ENCODE data around the gene RASA2. TPM values are rescaled to one million over a fixed set of nuclear protein-coding genes. Genes with fewer than 3 reads are reported as not detected.

RASA2 gene, protein sequence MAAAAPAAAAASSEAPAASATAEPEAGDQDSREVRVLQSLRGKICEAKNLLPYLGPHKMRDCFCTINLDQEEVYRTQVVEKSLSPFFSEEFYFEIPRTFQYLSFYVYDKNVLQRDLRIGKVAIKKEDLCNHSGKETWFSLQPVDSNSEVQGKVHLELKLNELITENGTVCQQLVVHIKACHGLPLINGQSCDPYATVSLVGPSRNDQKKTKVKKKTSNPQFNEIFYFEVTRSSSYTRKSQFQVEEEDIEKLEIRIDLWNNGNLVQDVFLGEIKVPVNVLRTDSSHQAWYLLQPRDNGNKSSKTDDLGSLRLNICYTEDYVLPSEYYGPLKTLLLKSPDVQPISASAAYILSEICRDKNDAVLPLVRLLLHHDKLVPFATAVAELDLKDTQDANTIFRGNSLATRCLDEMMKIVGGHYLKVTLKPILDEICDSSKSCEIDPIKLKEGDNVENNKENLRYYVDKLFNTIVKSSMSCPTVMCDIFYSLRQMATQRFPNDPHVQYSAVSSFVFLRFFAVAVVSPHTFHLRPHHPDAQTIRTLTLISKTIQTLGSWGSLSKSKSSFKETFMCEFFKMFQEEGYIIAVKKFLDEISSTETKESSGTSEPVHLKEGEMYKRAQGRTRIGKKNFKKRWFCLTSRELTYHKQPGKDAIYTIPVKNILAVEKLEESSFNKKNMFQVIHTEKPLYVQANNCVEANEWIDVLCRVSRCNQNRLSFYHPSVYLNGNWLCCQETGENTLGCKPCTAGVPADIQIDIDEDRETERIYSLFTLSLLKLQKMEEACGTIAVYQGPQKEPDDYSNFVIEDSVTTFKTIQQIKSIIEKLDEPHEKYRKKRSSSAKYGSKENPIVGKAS
- 1.4 TPM for polyA plus RNA-seq (2012; ENCODE audit: low read depth, missing spikeins)

GRCh38 chr3:141486746-141487520 lies at the start of gene RASA2:
TSS of gene RASA2 (plus strand) at chr3:141487027. CDS start at chr3:141487084, 57 bp downstream.
- FAIRE-seq = peak; percentile 78
- no peak for TF ChIP-seq PAX5 (IDR thresholded peaks at IDR 0.05; ENCODE audit: insufficient read depth, low read length, severe bottlenecking)
- TF ChIP-seq POLR2AphosphoS5 (IDR thresholded peaks at IDR 0.05; ENCODE audit: low read depth, low read length) = no peak
- 0 out of 2 replicates have a peak, but pooled peaks have one; percentile 51 for TF ChIP-seq POLR2A (IDR thresholded peaks at IDR 0.05; ENCODE audit: low read depth, low read length)
- TF ChIP-seq TAF1 (IDR thresholded peaks at IDR 0.05; ENCODE audit: low read depth, low read length) = 0 out of 2 replicates have a peak, but pooled peaks have one; percentile 21
- no peak for TF ChIP-seq SPI1 (IDR thresholded peaks at IDR 0.05; ENCODE audit: low read depth, low read length)
- peak; percentile 73 for DNase-seq (ENCODE audit: insufficient read length, low spot score)

DNA sequence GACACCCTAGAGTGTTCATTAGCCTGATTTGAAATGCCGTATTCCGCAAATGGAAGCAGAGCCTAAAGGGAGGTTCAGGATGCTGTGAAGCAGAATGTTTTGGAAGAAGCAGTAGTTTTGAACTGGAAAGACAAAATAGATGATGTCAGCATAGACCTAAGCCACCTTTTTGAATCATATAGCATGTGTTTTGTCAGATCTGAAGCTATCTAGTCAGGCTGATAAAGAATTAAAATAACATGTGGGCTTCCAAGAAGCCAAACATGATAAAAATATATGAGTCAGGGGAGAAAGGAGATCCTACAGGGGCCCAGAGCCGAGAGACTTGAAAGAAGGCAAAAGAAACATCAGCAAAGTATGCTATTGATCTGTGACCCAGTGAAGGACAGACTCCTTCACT lies 47.2 kb upstream of the RASA2 start:
- DNase-seq (ENCODE audit: insufficient read length, low spot score) = no peak
- TF ChIP-seq POU2F2 (IDR thresholded peaks at IDR 0.05; ENCODE audit: low read depth, low read length) (no peak), SPI1 (IDR thresholded peaks at IDR 0.05; ENCODE audit: low read depth, low read length) (no peak), PAX5 (IDR thresholded peaks at IDR 0.05; ENCODE audit: insufficient read depth, low read length, severe bottlenecking) (no peak), TAF1 (IDR thresholded peaks at IDR 0.05; ENCODE audit: low read depth, low read length) (no peak), POLR2AphosphoS5 (IDR thresholded peaks at IDR 0.05; ENCODE audit: low read depth, low read length) (no peak)
- FAIRE-seq = no peak

- TF ChIP-seq TAF1 (IDR thresholded peaks at IDR 0.05; ENCODE audit: low read depth, low read length) = no peak
- no peak for TF ChIP-seq SPI1 (IDR thresholded peaks at IDR 0.05; ENCODE audit: low read depth, low read length)
- TF ChIP-seq POU2F2 (IDR thresholded peaks at IDR 0.05; ENCODE audit: low read depth, low read length) = no peak
- TF ChIP-seq PAX5 (IDR thresholded peaks at IDR 0.05; ENCODE audit: insufficient read depth, low read length, severe bottlenecking) = no peak
- no peak for TF ChIP-seq POLR2A (IDR thresholded peaks at IDR 0.05; ENCODE audit: low read depth, low read length)
- TF ChIP-seq POLR2AphosphoS5 (IDR thresholded peaks at IDR 0.05; ENCODE audit: low read depth, low read length) = no peak
- DNase-seq (ENCODE audit: insufficient read length, low spot score) (no peak), FAIRE-seq (no peak)
Measured at GRCh38 chr3:141440942-141441341, 45.9 kb upstream of the RASA2 start.

DNA sequence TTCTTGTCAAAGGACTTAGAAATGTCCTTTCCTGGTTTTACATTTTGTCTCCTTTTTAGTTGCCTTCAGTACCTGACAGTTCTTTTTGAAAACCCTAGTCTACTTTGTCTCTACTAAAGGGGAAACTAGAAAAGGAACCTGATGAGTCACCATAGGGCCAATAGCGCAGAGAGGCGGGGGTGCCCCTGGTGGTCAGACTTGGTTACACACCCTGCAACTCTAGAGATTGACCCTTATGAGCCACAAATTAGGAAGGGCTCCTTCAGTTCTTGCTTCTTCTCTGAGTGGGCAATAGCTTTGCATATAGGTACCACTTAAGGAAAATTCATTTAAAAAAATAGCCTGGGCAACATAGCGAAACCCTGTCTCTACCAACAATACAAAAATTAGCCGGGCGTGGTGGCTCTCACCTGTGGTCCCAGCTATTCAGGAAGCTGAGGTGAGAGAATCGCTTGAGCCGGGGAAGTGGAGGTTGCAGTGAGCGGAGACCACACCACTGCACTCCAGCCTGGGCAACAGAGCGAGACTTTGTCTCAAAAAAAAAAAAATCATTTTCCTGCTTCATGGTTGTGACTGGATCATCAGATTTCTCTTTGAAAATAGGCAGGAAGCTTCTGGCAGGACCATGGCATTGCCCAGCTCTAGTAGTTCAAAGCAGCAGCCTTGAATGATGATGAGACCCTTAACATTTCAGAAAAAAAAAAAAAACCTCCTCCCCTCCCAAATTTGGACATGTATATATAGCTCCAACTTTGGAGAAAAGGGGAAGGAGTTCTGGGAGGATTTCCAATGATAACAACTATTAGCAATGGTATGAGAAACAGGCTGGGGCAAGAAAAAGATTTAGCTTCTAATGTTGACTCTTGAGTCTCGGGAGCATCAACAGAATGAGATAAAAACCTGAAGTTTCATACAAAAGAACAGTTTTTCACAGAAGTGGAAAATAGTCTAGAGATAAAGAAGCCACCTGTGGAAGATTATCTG lies 45.2 kb upstream of the RASA2 start:
- TF ChIP-seq PAX5 (IDR thresholded peaks at IDR 0.05; ENCODE audit: insufficient read depth, low read length, severe bottlenecking) (no peak), POU2F2 (IDR thresholded peaks at IDR 0.05; ENCODE audit: low read depth, low read length) (no peak), POLR2A (IDR thresholded peaks at IDR 0.05; ENCODE audit: low read depth, low read length) (no peak), POLR2AphosphoS5 (IDR thresholded peaks at IDR 0.05; ENCODE audit: low read depth, low read length) (no peak), SPI1 (IDR thresholded peaks at IDR 0.05; ENCODE audit: low read depth, low read length) (no peak), TAF1 (IDR thresholded peaks at IDR 0.05; ENCODE audit: low read depth, low read length) (no peak)
- FAIRE-seq (peak; percentile 78), DNase-seq (ENCODE audit: insufficient read length, low spot score) (peak; percentile 53)

GRCh38 chr3:141442446-141442845 lies 44.4 kb upstream of the RASA2 start:
- TF ChIP-seq POLR2AphosphoS5 (IDR thresholded peaks at IDR 0.05; ENCODE audit: low read depth, low read length) = no peak
- TF ChIP-seq TAF1 (IDR thresholded peaks at IDR 0.05; ENCODE audit: low read depth, low read length) = no peak
- no peak for TF ChIP-seq POU2F2 (IDR thresholded peaks at IDR 0.05; ENCODE audit: low read depth, low read length)
- no peak for TF ChIP-seq PAX5 (IDR thresholded peaks at IDR 0.05; ENCODE audit: insufficient read depth, low read length, severe bottlenecking)
- no peak for TF ChIP-seq POLR2A (IDR thresholded peaks at IDR 0.05; ENCODE audit: low read depth, low read length)
- no peak for TF ChIP-seq SPI1 (IDR thresholded peaks at IDR 0.05; ENCODE audit: low read depth, low read length)
- DNase-seq (ENCODE audit: insufficient read length, low spot score) = no peak
- FAIRE-seq = no peak

GRCh38 chr3:141442914-141443313 lies 43.9 kb upstream of the RASA2 start:
- no peak for TF ChIP-seq POU2F2 (IDR thresholded peaks at IDR 0.05; ENCODE audit: low read depth, low read length)
- FAIRE-seq (no peak), DNase-seq (ENCODE audit: insufficient read length, low spot score) (no peak)

- no peak for FAIRE-seq
- no peak for TF ChIP-seq POLR2A (IDR thresholded peaks at IDR 0.05; ENCODE audit: low read depth, low read length)
- TF ChIP-seq SPI1 (IDR thresholded peaks at IDR 0.05; ENCODE audit: low read depth, low read length) = no peak
- TF ChIP-seq POLR2AphosphoS5 (IDR thresholded peaks at IDR 0.05; ENCODE audit: low read depth, low read length) = no peak
- no peak for TF ChIP-seq TAF1 (IDR thresholded peaks at IDR 0.05; ENCODE audit: low read depth, low read length)
- TF ChIP-seq POU2F2 (IDR thresholded peaks at IDR 0.05; ENCODE audit: low read depth, low read length) = no peak
- no peak for TF ChIP-seq PAX5 (IDR thresholded peaks at IDR 0.05; ENCODE audit: insufficient read depth, low read length, severe bottlenecking)
Measured at GRCh38 chr3:141444586-141445285, 42.1 kb upstream of the RASA2 start.

GRCh38 chr3:141445990-141446389 lies 40.8 kb upstream of the RASA2 start:
- no peak for DNase-seq (ENCODE audit: insufficient read length, low spot score)
- TF ChIP-seq POLR2AphosphoS5 (IDR thresholded peaks at IDR 0.05; ENCODE audit: low read depth, low read length) (no peak), SPI1 (IDR thresholded peaks at IDR 0.05; ENCODE audit: low read depth, low read length) (no peak), TAF1 (IDR thresholded peaks at IDR 0.05; ENCODE audit: low read depth, low read length) (no peak), PAX5 (IDR thresholded peaks at IDR 0.05; ENCODE audit: insufficient read depth, low read length, severe bottlenecking) (no peak), POU2F2 (IDR thresholded peaks at IDR 0.05; ENCODE audit: low read depth, low read length) (no peak), POLR2A (IDR thresholded peaks at IDR 0.05; ENCODE audit: low read depth, low read length) (no peak)
- no peak for FAIRE-seq

More at GRCh38 chr3:141444586-141445285, 42.1 kb upstream of the RASA2 start:
- no peak for DNase-seq (ENCODE audit: insufficient read length, low spot score)
